G401 (cell line): ENCODE measurements around the gene ROPN1B. TPM values are rescaled to one million over a fixed set of nuclear protein-coding genes. Genes with fewer than 3 reads are reported as not detected.

Experiments used
- DNase-seq: peaks from one replicate; pipeline ENCODE4 v3.0.0-alpha.2; 2015; ENCODE audit warnings: low spot score
- in situ Hi-C: cut with HindIII; loops from 2 replicates; pipeline ENCODE4 v1.10.0; 2016; ENCODE audit warnings: low sequenced_read_pairs, mixed read lengths
- total RNA-seq: library from RNA; depleted of rRNA; stranded (reverse); fragments of >200 nt; shearing (Covaris generic); gene quantifications from 2 replicates; pipeline ENCODE4 v1.2.3, GENCODE V29; 2014; rRNA removed

ROPN1B gene
- total RNA-seq, 1 experiment from 2014 or later, result not detected

GRCh38 chr3:126023390-126023789 lies 54.4 kb downstream of the ROPN1B start:
- no peak for DNase-seq
- in situ Hi-C loops, result no loop called here

- in situ Hi-C loops, result no loop called here
- DNase-seq, result peak; percentile 60
Observed at GRCh38 chr3:126024049-126024854, 55.3 kb downstream of the ROPN1B start.

- no peak for DNase-seq
- in situ Hi-C loops, result no loop called here
Observed at GRCh38 chr3:126025116-126025729, 56.2 kb downstream of the ROPN1B start.

- no peak for DNase-seq
- in situ Hi-C loops, result no loop called here
Observed at GRCh38 chr3:126025862-126026261, 56.9 kb downstream of the ROPN1B start.

- in situ Hi-C loops, result no loop called here
- no peak for DNase-seq
Observed at GRCh38 chr3:126026277-126026751, 57.3 kb downstream of the ROPN1B start.

DNA sequence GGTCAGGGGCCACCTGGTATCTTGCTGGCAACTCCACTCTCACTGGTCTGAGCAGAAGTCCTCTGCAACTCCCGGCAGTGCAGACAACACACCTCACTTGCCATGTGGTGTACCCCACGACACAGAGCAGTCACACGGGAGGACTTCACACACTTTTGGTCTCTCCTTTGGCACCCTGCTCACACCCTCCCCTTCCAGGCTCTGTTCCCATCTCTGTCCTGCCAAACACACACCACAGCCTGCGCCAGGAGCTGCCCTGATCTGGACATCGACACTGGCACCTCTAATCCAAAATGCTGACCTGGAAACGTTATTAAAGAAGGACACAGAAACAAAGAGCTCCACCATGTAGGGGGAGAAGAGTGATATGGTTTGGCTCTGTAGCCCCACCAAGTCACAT lies 57.8 kb downstream of the ROPN1B start:
- in situ Hi-C loops, result no loop called here
- DNase-seq, result peak; percentile 52

DNA sequence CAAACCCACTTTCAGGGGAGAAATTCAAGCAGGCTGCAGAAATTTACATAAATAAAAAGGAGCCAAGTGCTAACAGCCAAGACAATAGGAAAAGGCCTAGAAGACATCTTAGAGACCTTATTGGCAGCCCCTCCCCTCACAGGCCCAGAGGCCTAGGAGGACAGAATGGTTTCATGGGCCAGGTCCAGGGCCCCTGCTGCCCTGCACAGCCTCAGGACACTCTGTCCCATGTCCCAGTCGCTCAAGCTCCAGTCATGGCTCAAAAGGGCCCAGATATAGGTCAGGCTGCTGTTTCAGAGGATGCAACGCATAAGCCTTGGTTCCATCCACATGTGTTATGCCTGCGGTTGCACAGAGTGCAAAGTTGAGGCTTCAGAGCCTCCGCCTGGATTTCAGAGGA lies 59.1 kb downstream of the ROPN1B start:
- in situ Hi-C loops, result no loop called here
- DNase-seq, result no peak

DNA sequence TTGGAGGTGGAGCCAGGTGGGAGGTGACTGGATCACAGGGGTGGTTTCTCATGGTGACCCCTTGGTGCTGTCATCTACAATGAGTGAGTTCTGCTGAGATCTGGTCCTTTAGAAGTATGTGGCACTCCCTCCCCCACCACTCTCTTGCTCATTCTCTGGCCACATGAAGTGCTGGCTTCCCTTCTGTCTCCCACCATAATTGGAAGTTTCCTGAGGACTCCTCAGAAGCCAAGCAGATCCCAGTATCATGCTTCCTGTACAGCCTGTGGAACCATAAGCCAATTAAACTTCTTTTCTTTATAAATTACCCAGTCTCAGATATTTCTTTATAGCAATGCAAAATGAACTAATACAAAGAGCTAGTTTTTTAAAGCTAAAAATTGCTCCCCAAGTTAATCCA lies 60.3 kb downstream of the ROPN1B start:
- no peak for DNase-seq
- in situ Hi-C loops, result no loop called here

GRCh38 chr3:126030455-126030854 lies 61.5 kb downstream of the ROPN1B start:
- DNase-seq, result no peak
- in situ Hi-C loops, result no loop called here

DNA sequence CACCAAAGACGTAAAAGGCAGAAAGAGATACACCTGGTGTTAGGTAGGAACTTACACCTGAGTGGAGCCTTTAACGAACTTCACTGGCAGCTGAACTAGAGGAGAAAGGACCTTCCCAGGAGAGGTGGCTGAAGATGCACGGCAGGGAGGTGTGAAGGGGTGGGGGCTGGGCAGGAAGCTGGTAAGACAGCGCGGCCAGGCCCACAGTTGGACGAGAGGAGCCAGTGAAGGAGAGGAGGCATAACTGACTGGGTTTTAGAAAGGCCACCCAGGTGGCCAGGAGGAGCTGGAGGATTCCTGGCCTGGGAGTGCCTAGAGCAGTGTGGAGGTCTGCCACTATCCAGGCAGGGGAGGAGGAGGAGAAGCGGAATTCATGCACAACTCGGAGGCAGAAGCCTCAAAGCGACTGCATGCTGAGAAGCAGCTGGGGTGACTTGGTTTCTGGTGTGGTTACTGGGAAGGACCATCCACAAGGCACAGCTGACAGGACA lies 63.0 kb downstream of the ROPN1B start:
- no peak for DNase-seq
- in situ Hi-C loops, result no loop called here

Other genes starting within 250 kb of the ROPN1B start
- gene SLC41A3, start 114.9 kb downstream of the ROPN1B start, total RNA-seq, result 28.9 and 42.9 TPM in 2 replicates
- not detected in 2 replicates for gene ALDH1L1, start 211.4 kb downstream of the ROPN1B start, total RNA-seq